Measurements from ENCODE around the gene TMEM178A. TPM values are rescaled to one million over a fixed set of nuclear protein-coding genes. Genes with fewer than 3 reads are reported as not detected.

The TMEM178A gene
- total RNA-seq, 2 donors from 2014 or later, result 0.49 to 1.0 TPM

GRCh38 chr2:39738936-39739335, 73.2 kb downstream of the TMEM178A start:
- no peak overlapping the region for H3K9ac ChIP-seq (ENCODE audit: low read depth in 2 of 2, low read length in 2 of 2)
- TF ChIP-seq, protein P1, sequence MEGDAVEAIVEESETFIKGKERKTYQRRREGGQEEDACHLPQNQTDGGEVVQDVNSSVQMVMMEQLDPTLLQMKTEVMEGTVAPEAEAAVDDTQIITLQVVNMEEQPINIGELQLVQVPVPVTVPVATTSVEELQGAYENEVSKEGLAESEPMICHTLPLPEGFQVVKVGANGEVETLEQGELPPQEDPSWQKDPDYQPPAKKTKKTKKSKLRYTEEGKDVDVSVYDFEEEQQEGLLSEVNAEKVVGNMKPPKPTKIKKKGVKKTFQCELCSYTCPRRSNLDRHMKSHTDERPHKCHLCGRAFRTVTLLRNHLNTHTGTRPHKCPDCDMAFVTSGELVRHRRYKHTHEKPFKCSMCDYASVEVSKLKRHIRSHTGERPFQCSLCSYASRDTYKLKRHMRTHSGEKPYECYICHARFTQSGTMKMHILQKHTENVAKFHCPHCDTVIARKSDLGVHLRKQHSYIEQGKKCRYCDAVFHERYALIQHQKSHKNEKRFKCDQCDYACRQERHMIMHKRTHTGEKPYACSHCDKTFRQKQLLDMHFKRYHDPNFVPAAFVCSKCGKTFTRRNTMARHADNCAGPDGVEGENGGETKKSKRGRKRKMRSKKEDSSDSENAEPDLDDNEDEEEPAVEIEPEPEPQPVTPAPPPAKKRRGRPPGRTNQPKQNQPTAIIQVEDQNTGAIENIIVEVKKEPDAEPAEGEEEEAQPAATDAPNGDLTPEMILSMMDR (IDR thresholded peaks at IDR 0.05), result no peak
- no peaks in the 10 kb centered on the region for H3K27me3 ChIP-seq
- intact Hi-C loops (cut with DNase I), result no loop called here
- no peak overlapping the region for H3K4me3 ChIP-seq
- H3K27ac ChIP-seq, result no peak overlapping the region
- no peak for DNase-seq
- H3K4me1 ChIP-seq, result no peaks in the 10 kb centered on the region
- no peaks in the 10 kb centered on the region for H3K9me3 ChIP-seq
- no peaks in the 10 kb centered on the region for H3K36me3 ChIP-seq

GRCh38 chr2:39739386-39739785, 73.7 kb downstream of the TMEM178A start:
- DNase-seq, result no peak

DNA sequence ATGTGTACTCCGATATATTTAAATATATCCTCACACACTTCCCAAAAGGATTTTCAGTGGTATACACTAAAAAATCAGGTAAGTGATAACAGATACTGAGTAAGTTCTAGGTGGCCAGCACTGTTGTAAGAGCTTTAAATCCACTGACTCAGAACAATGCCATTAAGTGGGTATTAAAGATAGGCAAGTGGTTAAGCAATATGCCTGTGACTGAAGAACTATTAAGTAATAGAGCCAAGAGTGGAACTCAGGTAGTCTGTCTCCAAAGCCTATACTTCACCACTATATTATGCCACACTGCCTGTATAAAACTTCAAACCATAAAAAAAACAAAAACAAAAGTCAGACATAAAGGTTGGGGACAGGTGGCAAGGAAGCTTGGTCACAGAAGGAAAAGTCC, 76.2 kb downstream of the TMEM178A start:
- H3K9ac ChIP-seq (ENCODE audit: low read depth in 2 of 2, low read length in 2 of 2), result no peak overlapping the region
- no peak overlapping the region for H3K4me3 ChIP-seq
- intact Hi-C loops (cut with DNase I), result no loop called here
- TF ChIP-seq, protein P1 (IDR thresholded peaks at IDR 0.05), result no peak
- H3K4me1 ChIP-seq, result no peaks in the 10 kb centered on the region
- no peak for DNase-seq
- no peak overlapping the region for H3K27ac ChIP-seq
- no peaks in the 10 kb centered on the region for H3K36me3 ChIP-seq
- H3K27me3 ChIP-seq, result no peaks in the 10 kb centered on the region
- no peaks in the 10 kb centered on the region for H3K9me3 ChIP-seq

More at GRCh38 chr2:39739386-39739785, 73.7 kb downstream of the TMEM178A start:
- no peaks in the 10 kb centered on the region for H3K36me3 ChIP-seq
- no peak overlapping the region for H3K27ac ChIP-seq
- H3K4me3 ChIP-seq, result no peak overlapping the region
- H3K27me3 ChIP-seq, result no peaks in the 10 kb centered on the region
- TF ChIP-seq, protein P1 (IDR thresholded peaks at IDR 0.05), result no peak
- intact Hi-C loops (cut with DNase I), result no loop called here
- H3K4me1 ChIP-seq, result no peaks in the 10 kb centered on the region
- H3K9ac ChIP-seq (ENCODE audit: low read depth in 2 of 2, low read length in 2 of 2), result no peak overlapping the region
- no peaks in the 10 kb centered on the region for H3K9me3 ChIP-seq

DNA sequence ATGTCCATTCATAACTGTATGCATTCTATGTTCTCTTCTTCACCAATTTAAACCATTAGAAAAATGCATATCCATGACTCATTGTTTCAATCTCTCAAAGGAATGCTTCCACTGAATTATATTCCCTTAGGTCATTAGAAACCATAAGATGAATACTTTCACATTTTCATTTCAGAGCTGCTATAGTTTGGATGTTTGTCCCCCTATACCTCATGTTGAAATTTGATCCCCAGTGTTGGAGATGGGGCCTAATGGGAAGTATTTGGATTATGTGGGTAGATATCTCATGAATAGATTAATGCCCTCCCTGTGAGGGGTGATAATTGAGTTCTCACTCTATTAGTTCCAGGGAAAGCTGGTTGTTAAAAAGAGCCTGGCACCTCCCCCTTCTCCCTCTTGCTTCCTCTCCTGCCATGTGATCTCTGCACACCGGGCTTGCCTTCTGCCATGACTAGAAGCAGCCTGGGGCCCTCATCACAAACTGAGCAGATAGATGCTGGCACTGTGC, 77.6 kb downstream of the TMEM178A start:
- H3K9ac ChIP-seq (ENCODE audit: low read depth in 2 of 2, low read length in 2 of 2), result no peak overlapping the region
- H3K4me3 ChIP-seq, result no peak overlapping the region
- no peaks in the 10 kb centered on the region for H3K27me3 ChIP-seq
- DNase-seq, result no peak
- no peak overlapping the region for H3K27ac ChIP-seq
- H3K4me1 ChIP-seq, result no peaks in the 10 kb centered on the region
- no peaks in the 10 kb centered on the region for H3K9me3 ChIP-seq
- intact Hi-C loops (cut with DNase I), result no loop called here
- TF ChIP-seq, protein P1 (IDR thresholded peaks at IDR 0.05), result no peak
- no peaks in the 10 kb centered on the region for H3K36me3 ChIP-seq

DNA sequence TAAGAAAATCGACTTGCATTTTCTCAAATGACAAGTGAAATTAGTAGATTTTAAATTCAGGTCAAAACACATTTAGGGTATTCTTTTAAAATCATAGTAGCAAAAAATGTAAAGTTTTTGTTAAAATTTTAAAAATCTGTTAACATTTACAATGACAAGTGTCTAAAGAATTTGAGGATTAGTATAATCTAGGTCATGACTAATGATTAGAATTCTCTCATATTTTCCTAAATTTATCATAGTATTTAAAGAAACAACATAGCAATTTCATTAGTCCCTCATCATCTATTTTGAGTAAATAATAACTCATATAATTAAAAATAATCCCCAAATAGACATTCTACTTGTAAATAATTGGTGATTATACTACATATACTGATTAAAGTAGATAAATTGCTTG, 89.7 kb downstream of the TMEM178A start:
- Histone ChIP-seq H3K9ac (ENCODE audit: low read depth in 2 of 2, low read length in 2 of 2) (no peak overlapping the region), H3K4me1 (no peaks in the 10 kb centered on the region), H3K4me3 (no peak overlapping the region), H3K27me3 (no peaks in the 10 kb centered on the region), H3K27ac (no peak overlapping the region), H3K36me3 (no peaks in the 10 kb centered on the region), H3K9me3 (no peaks in the 10 kb centered on the region)
- TF ChIP-seq, protein P1 (IDR thresholded peaks at IDR 0.05), result no peak
- intact Hi-C loops (cut with DNase I), result no loop called here
- no peak for DNase-seq
